Liver (tissue), 9 donors: ENCODE results near the gene DEK. TPM values are rescaled to one million over a fixed set of nuclear protein-coding genes. Genes with fewer than 3 reads are reported as not detected.
"Not testable (repeated sequence)": the region's sequence is repeated elsewhere in the genome, so short reads cannot be mapped to it uniquely, and the experiment has no call there.

Source experiments
- DNase-seq: peaks from one replicate; pipeline ENCODE4 v3.0.0-alpha.2; 2017; ENCODE audit warnings: low spot score
- H3K27ac ChIP-seq, 2 donors: one replicate each; pipeline ENCODE4 v1.7.0; 2013; ENCODE audit warnings: inconsistent platforms in 2 of 2, low read length in 2 of 2, control low read depth in 1 of 2, low read depth in 1 of 2, mild to moderate bottlenecking in 1 of 2
- H3K27me3 ChIP-seq, 4 donors: one replicate each; pipeline versions ENCODE4 v1.6.1 to v1.7.0; 2013; ENCODE audit warnings: low read length in 3 of 4, inconsistent platforms in 1 of 4, mild to moderate bottlenecking in 1 of 4, moderate library complexity in 1 of 4; ENCODE audit not compliant: control insufficient read depth in 4 of 4, insufficient read depth in 4 of 4
- H3K36me3 ChIP-seq, 4 donors: one replicate each; pipeline versions ENCODE4 v1.6.1 to v1.7.0; 2013; ENCODE audit warnings: low read length in 3 of 4, mild to moderate bottlenecking in 3 of 4, low read depth in 1 of 4, moderate library complexity in 1 of 4; ENCODE audit not compliant: control insufficient read depth in 4 of 4, insufficient read depth in 3 of 4
- H3K4me1 ChIP-seq, 4 donors: one replicate each; pipeline versions ENCODE4 v1.6.1 to v1.7.0; 2013; ENCODE audit warnings: low read length in 3 of 4, mild to moderate bottlenecking in 3 of 4, moderate library complexity in 1 of 4; ENCODE audit not compliant: control insufficient read depth in 4 of 4, insufficient read depth in 4 of 4
- H3K4me3 ChIP-seq, 3 donors: one replicate each; pipeline versions ENCODE4 v1.6.1 to v1.7.0; 2013; ENCODE audit warnings: low read length in 3 of 3, control low read depth in 1 of 3, low read depth in 1 of 3, mild to moderate bottlenecking in 1 of 3
- H3K9ac ChIP-seq, 2 donors: one replicate each; pipeline ENCODE4 v1.7.0; 2013; ENCODE audit warnings: low read length in 2 of 2, mild to moderate bottlenecking in 2 of 2, moderate library complexity in 2 of 2, control low read depth in 1 of 2, low read depth in 1 of 2
- H3K9me3 ChIP-seq, 4 donors: one replicate each; pipeline versions ENCODE4 v1.6.1 to v1.7.0; 2013; ENCODE audit warnings: low read length in 3 of 4; ENCODE audit not compliant: control insufficient read depth in 4 of 4
- CTCF ChIP-seq: fragments of 150-350 bp; IDR thresholded peaks from 2 replicates; pipeline ENCODE4 v1.5.1; 2017; ENCODE audit warnings: improper control_type of control experiment, low read depth, low read length; ENCODE audit not compliant: missing input control
- EGR1 ChIP-seq, 2 donors: IDR thresholded peaks; 2 replicates each; pipeline ENCODE4 v1.6.1; 2016 to 2018; ENCODE audit warnings: antibody characterized with exemption in 2 of 2, low read depth in 2 of 2
- FOXA1 ChIP-seq: IDR thresholded peaks from 2 replicates; pipeline ENCODE4 v1.6.1; 2016; ENCODE audit warnings: antibody characterized with exemption
- HNF4A ChIP-seq, 2 donors: conservative IDR thresholded peaks; 2 replicates each; pipeline ENCODE4 v1.6.1; 2016; ENCODE audit warnings: antibody characterized with exemption in 2 of 2, mild to moderate bottlenecking in 2 of 2
- JUND ChIP-seq, 2 donors: IDR thresholded peaks; 2 replicates each; pipeline ENCODE4 v1.6.1; 2016; ENCODE audit warnings: antibody characterized with exemption in 2 of 2
- RAD21 ChIP-seq, 2 donors: IDR thresholded peaks; 2 replicates each; pipeline ENCODE4 v1.6.1; 2016; ENCODE audit warnings: antibody characterized with exemption in 2 of 2, mild to moderate bottlenecking in 2 of 2
- RXRA ChIP-seq, 2 donors: IDR thresholded peaks; 2 replicates each; pipeline ENCODE4 v1.6.1; 2017 to 2018; ENCODE audit warnings: antibody characterized with exemption in 2 of 2, mild to moderate bottlenecking in 1 of 2
- SP1 ChIP-seq: IDR thresholded peaks from 2 replicates; pipeline ENCODE4 v1.6.1; 2018; ENCODE audit warnings: antibody characterized with exemption, mild to moderate bottlenecking
- TAF1 ChIP-seq: conservative IDR thresholded peaks from 2 replicates; pipeline ENCODE4 v1.6.1; 2016; ENCODE audit warnings: antibody characterized with exemption, mild to moderate bottlenecking
- YY1 ChIP-seq: IDR thresholded peaks from 2 replicates; pipeline ENCODE4 v1.6.1; 2016; ENCODE audit warnings: antibody characterized with exemption, mild to moderate bottlenecking
- WGBS: extraction: QIAGEN DNeasy Blood & Tissue Kit; methylation state at CpG from one replicate; pipeline ENCODE4 v1.1.7; 2013; 5-methylcytosine and 5-hydroxymethylcytosine counted together
- polyA plus RNA-seq, 2 donors: library from polyadenylated mRNA; stranded (reverse) in 1 of 2; unstranded in 1 of 2; fragments of 200-250 nt in 1 of 2; fragments of >200 nt in 1 of 2; fragmentation: Nextera tagmentation in 1 of 2; extraction: Ambion mirVana in 1 of 2; gene quantifications; one replicate each; pipeline versions ENCODE4 v1.2.1 to v1.2.3, GENCODE V29; 2013 to 2015
- total RNA-seq, 2 donors: library from RNA; depleted of rRNA; stranded (reverse); fragments of >200 nt; gene quantifications; one replicate each; pipeline ENCODE4 v1.2.3, GENCODE V29; 2014
- TF ChIP-seq, protein P1 (sequence below): IDR thresholded peaks from 2 replicates; pipeline ENCODE4 v1.6.1; 2016; ENCODE audit warnings: antibody characterized with exemption, mild to moderate bottlenecking
- donor health status: healthy.
- donor health status: healthy.
- donor health status: healthy.
- donor health status: healthy.
- donor health status: healthy.

Gene DEK
- total RNA-seq: 10 to 100 TPM; 24.7 to 92.6 TPM
- polyA plus RNA-seq: 10 to 100 TPM; 19.7 to 29.0 TPM

DNA sequence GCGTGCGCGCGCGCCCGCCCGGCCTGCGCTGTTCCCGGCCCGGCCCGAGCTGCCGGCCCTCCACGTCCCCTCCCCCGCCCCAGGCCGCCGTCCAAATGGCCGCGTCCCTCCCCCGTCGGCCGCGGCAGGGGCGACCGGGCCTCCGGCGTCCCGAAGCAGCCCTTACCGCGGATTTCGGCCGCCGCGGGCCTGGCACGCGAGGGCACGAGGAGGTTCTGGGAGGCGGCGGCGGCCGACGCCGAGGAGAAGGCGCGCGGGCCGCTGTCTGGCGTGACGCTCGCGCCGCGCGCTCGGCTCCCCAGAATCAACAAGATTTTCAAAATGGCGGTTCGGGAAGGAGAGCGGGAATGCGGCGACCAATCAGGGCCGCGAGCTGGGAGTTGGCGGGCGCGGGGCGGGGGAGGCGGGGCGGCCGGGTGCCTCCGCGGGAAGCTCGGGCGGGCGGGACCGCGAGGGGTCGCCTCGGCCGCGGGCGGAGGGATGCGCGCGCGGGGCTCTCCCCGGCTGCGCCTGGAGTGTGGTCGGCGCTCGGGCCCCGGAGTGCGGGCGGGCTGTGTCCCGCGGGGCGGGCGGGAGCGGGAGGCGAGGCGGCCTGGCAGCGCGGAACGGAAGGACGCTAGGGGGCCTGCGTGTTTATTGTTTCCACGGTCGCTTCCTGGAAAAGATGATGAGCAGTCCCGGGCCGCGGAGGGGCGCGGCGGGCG is at the start of gene DEK:
Gene DEK, minus strand, starts transcription at position 312 of the 704 bp plus-strand sequence. CDS start 543 bp downstream, outside the sequence.
- Histone ChIP-seq H3K4me1 (peaks cover 7 to 30% (median 12%) of the 10 kb centered on the region in 4 donors), H3K27me3 (no peaks in the 10 kb centered on the region), H3K36me3 (peaks cover 0 to 3% (median 1%) of the 10 kb centered on the region in 4 donors), H3K9ac (peak within 1 kb of the TSS; percentile 64 to 90), H3K9me3 (no peaks in the 10 kb centered on the region), H3K4me3 (peak within 1 kb of the TSS; percentile 91 to 98 (median 93)), H3K27ac (peak within 1 kb of the TSS; percentile 97 to 99)
- WGBS: under 1% methylated on average over 113 of the region's 113 CpGs
- TF ChIP-seq SP1 (peak; percentile 14), CTCF (peak; percentile 52), HNF4A (conservative IDR thresholded peaks at IDR 0.05) (no peak), RAD21 (IDR thresholded peaks at IDR 0.05) (peak in 1 of 2 donors; percentile 21), EGR1 (IDR thresholded peaks at IDR 0.05; ENCODE audit: low read depth in 2 of 2) (no peak), YY1 (peak; percentile 87), TAF1 (no peak), RXRA (IDR thresholded peaks at IDR 0.05) (no peak), JUND (IDR thresholded peaks at IDR 0.05) (peak in 1 of 2 donors; percentile 14)
- peak; percentile 86 for DNase-seq

GRCh38 chr6:18312368-18312767 is 48.0 kb upstream of the DEK start:
- H3K4me3 ChIP-seq: no peak overlapping the region
- no peak for DNase-seq
- peaks cover 1 to 7% (median 5%) of the 10 kb centered on the region in 4 donors for H3K4me1 ChIP-seq
- no peak overlapping the region for H3K27ac ChIP-seq
- no peak for TF ChIP-seq SP1
- TF ChIP-seq, protein P1, sequence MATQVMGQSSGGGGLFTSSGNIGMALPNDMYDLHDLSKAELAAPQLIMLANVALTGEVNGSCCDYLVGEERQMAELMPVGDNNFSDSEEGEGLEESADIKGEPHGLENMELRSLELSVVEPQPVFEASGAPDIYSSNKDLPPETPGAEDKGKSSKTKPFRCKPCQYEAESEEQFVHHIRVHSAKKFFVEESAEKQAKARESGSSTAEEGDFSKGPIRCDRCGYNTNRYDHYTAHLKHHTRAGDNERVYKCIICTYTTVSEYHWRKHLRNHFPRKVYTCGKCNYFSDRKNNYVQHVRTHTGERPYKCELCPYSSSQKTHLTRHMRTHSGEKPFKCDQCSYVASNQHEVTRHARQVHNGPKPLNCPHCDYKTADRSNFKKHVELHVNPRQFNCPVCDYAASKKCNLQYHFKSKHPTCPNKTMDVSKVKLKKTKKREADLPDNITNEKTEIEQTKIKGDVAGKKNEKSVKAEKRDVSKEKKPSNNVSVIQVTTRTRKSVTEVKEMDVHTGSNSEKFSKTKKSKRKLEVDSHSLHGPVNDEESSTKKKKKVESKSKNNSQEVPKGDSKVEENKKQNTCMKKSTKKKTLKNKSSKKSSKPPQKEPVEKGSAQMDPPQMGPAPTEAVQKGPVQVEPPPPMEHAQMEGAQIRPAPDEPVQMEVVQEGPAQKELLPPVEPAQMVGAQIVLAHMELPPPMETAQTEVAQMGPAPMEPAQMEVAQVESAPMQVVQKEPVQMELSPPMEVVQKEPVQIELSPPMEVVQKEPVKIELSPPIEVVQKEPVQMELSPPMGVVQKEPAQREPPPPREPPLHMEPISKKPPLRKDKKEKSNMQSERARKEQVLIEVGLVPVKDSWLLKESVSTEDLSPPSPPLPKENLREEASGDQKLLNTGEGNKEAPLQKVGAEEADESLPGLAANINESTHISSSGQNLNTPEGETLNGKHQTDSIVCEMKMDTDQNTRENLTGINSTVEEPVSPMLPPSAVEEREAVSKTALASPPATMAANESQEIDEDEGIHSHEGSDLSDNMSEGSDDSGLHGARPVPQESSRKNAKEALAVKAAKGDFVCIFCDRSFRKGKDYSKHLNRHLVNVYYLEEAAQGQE: no peak
- TF ChIP-seq CTCF: no peak
- no peak for TF ChIP-seq RXRA (IDR thresholded peaks at IDR 0.05)
- TF ChIP-seq FOXA1: no peak
- H3K9ac ChIP-seq: no peak overlapping the region
- H3K27me3 ChIP-seq: no peaks in the 10 kb centered on the region
- H3K9me3 ChIP-seq: no peaks in the 10 kb centered on the region
- no peaks in the 10 kb centered on the region for H3K36me3 ChIP-seq

GRCh38 chr6:18310010-18310409 is 45.7 kb upstream of the DEK start:
- not testable (repeated sequence) for H3K27ac ChIP-seq, H3K9me3 ChIP-seq, H3K27me3 ChIP-seq, H3K4me3 ChIP-seq, H3K9ac ChIP-seq, DNase-seq, H3K4me1 ChIP-seq, H3K36me3 ChIP-seq
- WGBS: 71% methylated on average over 8 of the region's 8 CpGs
